ENCODE results near the gene NALCN.

GRCh38 chr13:101209206-101209893 is 207.0 kb downstream of the NALCN start:
- no peak for TF ChIP-seq POLR2A (IDR thresholded peaks at IDR 0.05; ENCODE audit: low read depth, low read length)
- no peak for TF ChIP-seq TAF1 (IDR thresholded peaks at IDR 0.05; ENCODE audit: borderline replicate concordance, low read depth, low read length)
